Cortex of kidney (tissue), 1 donor: ENCODE measurements around the gene SETD2.
"Not testable (repeated sequence)": the region's sequence is repeated elsewhere in the genome, so short reads cannot be mapped to it uniquely, and the experiment has no call there.

Source experiments
- DNase-seq: peaks from one replicate; lab custom pipeline; 2025; lab: John Stamatoyannopoulos, UW

Gene SETD2

DNA sequence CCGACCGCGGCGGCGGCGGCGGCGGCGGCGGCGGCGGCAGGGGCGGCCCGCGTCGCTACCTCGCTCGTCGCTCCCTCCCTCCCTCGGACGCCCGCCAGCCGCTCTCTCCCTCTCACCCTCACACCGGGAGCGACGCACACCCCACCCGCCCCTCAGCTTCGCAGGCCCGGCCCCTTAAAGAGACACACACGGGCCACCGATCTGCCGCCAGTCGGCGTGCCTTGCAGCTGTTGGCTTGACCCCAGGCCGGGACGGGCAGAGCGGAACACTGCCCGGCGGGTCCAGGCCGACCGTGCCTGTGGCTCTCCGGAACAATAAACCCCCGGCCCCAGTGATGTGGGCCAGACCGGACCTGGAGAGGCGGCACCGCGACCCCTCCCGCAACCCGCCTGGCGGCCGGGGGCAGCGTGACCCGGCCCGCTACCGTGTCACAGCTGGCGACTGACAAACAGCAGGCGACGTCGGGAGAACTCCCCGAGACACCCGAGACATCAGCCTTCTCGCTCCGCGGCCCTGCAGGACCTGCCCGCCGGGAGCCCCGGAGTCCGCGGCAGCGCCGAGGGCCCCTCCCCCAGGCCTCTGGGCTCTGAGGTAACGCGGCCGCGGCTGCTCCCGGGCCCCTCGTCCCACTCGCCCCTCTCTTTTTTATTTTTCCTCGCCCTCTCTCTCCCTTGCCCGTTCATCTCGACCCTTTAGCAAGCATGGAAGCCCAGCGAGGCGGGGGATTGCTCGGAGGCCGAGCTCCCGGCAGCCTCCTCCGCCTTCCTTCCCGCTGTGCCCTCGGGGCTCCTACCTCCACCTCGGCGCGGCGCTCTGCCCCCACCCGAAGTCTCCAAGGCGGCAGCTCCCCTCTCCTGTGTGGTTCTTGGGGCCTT, at the start of gene SETD2:
SETD2 (minus strand) TSS at position 107 of the 875 bp plus-strand sequence. CDS start 189 bp downstream, outside the sequence.
- DNase-seq = no peak

DNA sequence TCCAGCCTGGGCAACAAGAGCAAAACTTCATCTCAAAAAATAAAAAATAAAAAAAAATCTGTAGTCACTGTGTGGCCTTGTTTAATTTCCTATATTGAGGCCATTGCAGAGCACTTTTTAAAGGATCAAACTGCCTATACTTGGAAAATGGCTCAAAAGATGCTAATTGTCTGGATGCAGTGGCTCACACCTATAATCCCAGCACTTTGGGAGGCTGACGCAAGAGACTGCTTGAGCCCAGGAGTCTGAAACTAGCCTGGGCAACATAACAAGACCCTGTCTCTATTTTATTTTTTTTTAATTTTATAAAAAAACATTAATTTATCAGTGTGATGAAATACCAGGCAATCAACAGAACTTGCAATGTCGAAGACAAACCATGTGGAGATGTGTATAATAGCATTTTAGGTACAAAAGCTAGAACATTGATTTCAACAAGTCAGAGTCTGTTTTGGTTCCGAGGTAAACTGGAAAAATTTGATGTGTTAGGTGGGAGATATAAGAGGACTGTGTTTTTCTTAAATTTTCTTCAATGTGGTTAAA, 47.0 kb upstream of the SETD2 start:
- no peak for DNase-seq

GRCh38 chr3:47206022-47206421, 42.1 kb upstream of the SETD2 start:
- DNase-seq = not testable (repeated sequence)

DNA sequence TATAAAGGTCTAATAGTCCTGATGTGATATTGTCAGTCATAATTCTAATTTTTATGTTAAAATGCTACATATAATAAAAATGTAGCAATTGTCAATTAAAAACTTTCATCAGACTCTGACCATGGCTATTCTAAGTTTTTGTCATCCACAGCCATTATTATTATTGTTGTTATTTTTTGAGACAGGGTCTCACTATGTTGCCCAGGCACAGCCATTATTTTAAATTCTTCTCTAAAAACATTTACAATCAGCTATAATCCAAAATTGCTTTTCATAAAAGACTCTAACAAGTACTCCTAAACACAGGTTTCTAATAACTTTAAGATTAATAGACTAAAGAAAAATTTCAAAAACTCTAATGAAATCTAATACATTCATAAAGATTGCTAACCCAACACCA, 41.0 kb upstream of the SETD2 start:
- no peak for DNase-seq

DNA sequence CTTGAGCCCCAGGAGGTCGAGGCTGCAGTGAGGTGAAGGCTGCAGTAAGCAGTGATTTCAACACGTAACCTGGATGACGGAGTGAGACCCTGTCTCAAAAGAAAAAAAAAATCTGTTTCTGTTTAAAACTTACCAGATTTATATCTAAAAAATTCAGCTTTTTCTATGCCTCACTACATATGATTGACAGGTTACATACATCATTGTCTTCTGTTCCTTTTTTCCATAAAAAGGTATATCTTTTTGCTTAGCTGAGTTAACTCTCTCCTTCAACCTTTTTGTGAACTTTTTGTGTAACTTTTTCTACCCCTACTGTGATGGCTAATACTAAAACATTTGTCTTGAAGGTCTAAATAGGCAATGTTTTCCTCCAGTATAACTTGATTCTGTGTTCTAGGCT, 38.6 kb upstream of the SETD2 start:
- no peak for DNase-seq

GRCh38 chr3:47197287-47197686, 33.4 kb upstream of the SETD2 start:
- no peak for DNase-seq

DNA sequence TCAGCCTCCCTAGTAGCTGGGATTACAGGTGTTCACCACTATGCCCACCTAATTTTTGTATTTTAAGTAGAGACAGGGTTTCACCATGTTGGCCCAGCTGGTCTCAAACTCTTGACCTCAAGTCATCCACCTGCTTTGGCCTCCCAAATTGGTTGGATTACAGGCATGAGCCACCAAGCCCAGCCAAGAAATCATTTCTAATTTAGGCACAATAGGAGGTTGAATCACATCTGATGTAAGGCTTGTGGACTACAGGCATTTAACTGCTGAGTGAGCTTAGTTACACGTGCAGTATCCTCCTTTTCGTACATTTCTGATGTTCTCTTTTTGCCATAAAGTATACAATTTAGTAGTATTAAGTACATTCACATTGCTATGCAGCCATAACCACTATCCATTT, 31.1 kb upstream of the SETD2 start:
- DNase-seq = no peak

DNA sequence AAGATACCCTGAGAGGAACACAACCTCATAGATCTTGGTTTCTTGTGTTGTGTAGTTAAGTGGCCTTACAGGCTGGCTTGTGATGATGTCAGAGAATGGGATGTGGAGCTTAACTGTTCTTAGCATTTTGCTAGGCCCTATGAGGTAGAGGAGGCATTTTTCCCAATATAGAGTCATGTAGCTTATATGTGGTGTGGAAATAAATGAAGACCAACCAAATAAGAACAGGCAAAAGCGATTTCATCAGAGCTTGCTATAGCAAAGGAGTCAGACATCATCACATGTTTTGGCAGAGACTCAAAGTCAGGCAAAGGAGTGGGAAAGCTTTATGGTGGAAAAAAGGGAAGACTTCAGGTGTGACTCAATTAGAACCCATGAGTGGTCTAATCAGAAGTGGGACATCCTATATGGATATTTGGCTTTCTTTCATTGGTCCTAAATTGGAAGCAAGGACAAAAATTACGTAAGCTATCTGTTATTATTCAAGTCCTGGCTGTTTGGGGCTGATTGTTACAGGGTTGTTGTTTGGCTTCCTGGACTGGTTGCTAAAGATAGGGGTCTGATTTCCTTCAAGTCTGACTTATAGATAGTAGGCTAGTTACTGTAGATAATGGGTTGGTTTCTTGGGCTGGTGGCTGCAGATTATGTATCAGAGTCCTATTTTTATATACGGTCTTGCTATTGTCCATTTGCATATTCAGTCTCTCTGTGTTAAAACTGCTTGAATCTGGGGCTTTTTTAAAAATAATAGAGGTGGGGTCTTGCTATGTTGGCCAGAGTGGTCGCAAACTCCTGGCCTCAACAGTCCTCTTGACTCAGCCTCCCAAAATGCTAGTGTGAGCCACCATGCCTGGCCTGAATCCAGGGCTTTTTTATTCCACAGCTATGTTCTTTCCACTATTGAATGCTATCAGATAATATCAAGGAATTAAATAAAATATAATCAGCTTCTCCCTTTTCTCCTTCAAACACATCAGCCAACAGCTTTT, 30.3 kb upstream of the SETD2 start:
- no peak for DNase-seq

GRCh38 chr3:47186285-47186684, 22.4 kb upstream of the SETD2 start:
- no peak for DNase-seq

DNA sequence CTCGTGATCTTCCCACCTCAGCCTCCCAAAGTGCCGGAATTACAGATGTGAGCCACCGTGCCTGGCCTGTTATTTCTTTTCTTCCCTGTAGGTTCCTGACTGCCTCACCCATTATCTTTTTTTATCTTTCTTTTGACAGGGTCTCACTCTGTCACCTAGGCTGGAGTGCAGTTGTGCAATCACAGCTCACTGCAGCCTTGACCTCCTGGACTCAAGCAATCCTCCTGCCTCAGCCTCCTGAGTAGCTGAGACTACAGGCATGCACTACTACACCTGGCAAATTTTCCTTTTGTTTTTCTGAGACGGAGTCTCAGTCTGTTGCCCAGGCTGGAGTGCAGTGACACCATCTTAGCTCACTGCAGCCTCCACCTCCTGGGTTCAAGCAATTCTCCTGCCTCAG, 17.8 kb upstream of the SETD2 start:
- not testable (repeated sequence) for DNase-seq

DNA sequence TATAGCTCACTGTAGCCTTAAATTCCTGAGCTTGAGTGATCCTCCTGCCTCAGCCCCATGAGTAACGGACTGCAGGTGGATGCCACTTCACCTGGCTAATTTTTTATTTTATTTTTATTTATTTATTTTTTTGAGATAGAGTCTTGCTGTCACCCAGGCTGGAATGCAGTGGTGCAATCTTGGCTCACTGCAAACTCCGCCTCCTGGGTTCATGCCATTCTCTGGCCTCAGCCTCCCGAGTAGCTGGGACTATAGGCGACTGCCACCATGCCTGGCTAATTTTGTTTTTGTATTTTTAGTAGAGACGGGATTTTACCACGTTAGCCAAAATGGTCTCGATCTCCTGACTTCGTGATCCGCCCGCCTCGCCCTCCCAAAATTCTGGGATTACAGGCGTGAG, 16.1 kb upstream of the SETD2 start:
- not testable (repeated sequence) for DNase-seq

GRCh38 chr3:47176582-47176981, 12.7 kb upstream of the SETD2 start:
- DNase-seq = no peak

DNA sequence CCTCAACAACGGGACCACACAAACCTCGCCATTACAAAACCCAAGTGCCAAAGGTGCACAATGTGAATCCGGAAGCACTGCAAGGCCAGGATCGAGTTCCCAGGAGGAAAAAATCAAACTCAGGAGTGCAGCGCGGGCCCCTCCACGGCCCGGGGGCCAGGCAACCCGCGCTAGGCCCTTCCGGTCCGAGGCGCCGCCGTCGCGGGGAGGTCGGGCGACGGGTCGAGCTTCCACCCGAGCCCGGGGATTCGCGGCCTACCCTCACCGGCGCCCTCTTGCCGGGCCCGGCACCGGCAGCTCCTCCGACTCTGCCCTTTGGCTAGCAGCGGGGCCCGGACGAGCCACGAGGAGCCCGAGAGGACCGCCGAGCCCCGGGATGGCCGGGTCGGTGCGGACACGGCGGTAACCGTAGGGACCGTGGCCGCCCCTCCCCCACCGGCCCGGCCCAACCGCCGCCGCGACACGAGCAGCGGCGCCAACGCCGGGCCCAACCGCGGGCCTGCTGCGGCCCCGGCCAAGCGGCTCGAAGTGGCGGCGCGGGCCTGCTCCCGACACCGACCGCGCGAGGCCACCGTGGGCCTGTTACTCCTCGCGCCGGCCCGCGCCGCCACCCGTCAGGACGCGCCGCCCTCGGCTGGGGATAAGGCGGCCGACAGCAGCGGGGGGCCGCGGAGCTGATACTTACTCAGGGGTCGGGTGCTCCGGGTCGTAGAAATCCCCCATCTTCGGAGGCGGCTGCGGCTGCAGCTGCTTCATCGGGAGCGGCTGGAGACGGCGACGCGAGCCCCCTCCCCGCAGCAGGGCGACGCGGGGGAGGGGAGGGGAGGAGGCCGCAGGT, 525 bp downstream of the SETD2 start:
- no peak for DNase-seq

DNA sequence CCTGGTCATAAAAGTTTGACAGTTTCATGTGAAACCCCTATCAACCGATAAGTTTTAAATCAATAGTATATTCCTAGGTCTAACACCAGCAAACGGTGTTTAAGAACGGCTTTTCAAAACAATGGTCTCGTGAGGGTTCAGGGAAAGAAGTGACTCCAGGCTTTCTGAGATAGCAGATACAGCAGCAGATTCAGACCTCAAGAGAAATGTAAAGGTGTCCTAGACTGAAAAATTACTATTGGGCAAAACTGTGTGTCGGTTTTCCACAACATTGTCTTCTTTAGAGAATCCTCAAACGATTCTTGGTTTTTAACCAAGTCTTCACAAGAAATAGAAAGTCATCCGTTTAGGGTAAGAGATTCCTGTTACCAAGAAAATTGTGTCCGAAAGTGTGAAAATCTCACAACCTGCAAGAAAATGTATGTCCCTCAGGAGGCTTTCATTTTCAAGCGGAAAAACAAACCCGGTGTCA, 1.2 kb downstream of the SETD2 start:
- no peak for DNase-seq

DNA sequence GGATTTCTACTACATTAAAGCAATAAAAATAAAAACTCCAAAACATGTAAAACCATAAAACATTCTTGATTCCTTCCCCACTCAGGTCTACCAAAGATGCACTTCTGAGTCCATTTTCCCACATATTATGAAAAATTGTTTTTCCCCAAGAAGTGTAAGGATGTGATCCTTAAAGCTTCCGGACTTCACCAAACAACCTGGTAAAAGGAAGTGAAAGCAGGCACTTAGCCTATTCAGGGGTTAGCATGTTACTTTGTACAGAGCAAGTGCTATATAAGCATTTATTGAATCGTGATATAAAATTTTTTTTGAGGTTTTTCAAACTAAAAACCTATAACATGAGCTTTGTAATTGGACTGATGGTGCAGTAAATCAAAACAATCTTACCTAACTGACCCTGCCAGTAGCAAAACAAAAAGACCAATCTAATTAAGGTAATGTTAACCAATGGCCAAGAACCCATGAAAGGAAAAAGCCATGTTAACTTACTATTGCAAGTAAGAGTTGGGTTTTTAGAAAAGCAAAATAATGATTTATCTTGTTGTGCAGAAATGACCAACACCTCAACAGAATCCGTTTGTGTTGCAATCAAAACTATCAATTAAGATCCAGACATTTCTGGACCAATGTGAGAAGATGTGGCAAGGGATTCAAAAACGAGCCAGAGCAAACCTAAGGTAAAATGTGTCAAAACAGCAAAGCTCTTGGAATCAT, 1.8 kb downstream of the SETD2 start:
- DNase-seq = no peak

GRCh38 chr3:47159820-47160219, 4.1 kb downstream of the SETD2 start:
- DNase-seq = no peak

DNA sequence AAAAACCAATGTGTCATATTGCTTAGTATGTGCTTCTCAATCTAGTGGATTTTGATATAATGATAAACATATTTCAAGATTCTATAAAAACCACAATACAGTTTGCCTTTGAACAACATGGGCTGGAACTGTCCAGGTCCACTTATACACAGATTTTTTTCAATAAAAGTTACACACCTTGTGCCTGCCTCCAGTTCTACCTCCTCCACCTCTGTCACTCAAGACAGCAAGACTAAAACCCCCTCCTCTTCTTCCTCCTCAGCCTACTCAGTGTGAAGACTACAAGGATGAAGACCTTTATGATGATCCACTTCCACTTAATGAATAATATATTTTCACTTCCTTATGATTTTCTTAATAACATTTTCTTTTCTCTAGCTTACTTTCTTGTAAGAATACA, 5.7 kb downstream of the SETD2 start:
- DNase-seq = no peak

GRCh38 chr3:47156396-47156795, 7.5 kb downstream of the SETD2 start:
- no peak for DNase-seq

- DNase-seq = no peak
Observed at GRCh38 chr3:47152578-47152977, 11.3 kb downstream of the SETD2 start.

DNA sequence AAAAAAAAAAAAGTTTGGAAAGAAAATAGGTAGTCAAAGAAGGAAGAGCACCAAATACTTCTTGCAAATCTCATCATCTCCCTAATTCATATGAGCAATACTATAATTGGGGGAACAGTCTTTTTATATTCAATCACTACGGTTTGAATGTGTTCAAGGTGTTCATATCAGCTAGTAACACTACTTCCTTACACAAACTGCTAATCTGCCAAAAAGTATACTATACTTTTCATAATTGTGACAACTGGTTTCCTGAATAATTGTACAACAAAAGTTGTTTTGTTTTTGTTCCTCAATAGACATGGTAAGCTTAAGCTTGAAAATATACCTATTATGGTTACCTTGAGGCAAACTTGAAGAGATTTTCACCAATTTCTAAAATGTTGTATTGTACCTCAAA, 12.1 kb downstream of the SETD2 start:
- no peak for DNase-seq
